Hepatocyte (in vitro differentiated cells): ENCODE measurements around the gene ANKRD40CL.

ENCODE experiments used
- CTCF ChIP-seq: fragments of 200-600 bp; sonication (generic); IDR thresholded peaks from 2 replicates; pipeline ENCODE4 v1.5.1; 2016; ENCODE audit warnings: antibody characterized with exemption, mild to moderate bottlenecking; ENCODE audit not compliant: poor library complexity
- EZH2 ChIP-seq: fragments of 200-600 bp; sonication (generic); IDR thresholded peaks from 2 replicates; pipeline ENCODE4 v1.6.1; 2016; ENCODE audit warnings: antibody characterized with exemption, mild to moderate bottlenecking, borderline replicate concordance
- EZH2phosphoT487 ChIP-seq: fragments of 200-600 bp; sonication (generic); IDR thresholded peaks from one replicate; pipeline ENCODE4 v1.6.1; 2018; ENCODE audit warnings: antibody characterized with exemption, mild to moderate bottlenecking, low read depth, moderate library complexity; ENCODE audit not compliant: unreplicated experiment, severe bottlenecking

DNA sequence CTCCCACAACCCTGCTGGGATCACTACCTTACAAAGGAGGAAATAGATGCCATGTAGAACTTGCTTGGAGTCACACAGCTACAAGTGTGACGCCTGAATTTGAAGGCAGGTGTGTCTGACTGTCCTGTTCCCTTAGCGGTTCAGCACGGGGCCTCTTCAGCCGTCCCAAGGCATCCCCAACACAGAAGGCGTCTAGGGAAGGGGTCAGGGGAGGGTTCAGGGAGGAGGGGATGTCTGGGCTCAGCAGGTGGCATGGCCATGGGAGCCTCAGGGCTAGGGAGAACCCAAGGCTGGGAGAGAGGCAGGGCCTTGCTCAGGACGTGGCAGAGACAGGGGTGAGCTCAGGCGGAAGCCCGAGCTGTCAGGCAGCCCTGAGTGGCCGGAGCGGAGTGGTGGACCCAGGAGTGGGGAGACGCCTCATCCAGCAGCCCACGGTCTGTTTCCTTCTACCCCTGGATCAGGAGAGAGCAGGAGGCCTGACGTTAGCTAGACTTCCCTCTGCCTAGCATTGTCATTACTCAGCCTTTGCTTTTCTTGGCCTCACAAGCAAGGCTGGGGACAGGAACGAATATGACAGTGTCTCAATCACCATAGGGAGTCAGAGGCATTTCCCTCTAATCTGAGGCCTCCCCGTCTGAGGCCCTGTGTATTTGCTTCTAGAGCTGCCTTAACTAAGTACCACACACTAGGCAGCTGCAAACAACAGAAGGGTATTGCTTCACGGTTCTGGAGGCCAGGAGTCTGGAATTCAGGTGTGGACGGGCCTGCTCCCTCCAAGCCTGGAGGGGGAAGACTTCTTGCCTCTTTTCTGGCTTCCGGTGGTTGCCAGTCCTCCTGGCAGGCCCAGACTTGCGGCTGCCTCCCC is 31.3 kb upstream of the ANKRD40CL start:
- no peak for TF ChIP-seq CTCF
- no peak for TF ChIP-seq EZH2phosphoT487
- TF ChIP-seq EZH2, result no peak
